DMS 273 (cell line): ENCODE measurements around the gene ANGPTL4.
"Not testable (repeated sequence)": the region's sequence is repeated elsewhere in the genome, so short reads cannot be mapped to it uniquely, and the experiment has no call there.

Experiments used
- DNase-seq: peaks from one replicate; lab custom pipeline; 2025; ENCODE audit not compliant: unreplicated experiment; lab: John Stamatoyannopoulos, UW

ANGPTL4 gene

GRCh38 chr19:8363803-8364771 lies at the start of gene ANGPTL4:
ANGPTL4 (plus strand) TSS chr19:8364155; CDS start chr19:8364322, 167 bp downstream.
- peak; percentile 72 for DNase-seq

GRCh38 chr19:8314981-8315640 lies 48.8 kb upstream of the ANGPTL4 start:
- not testable (repeated sequence) for DNase-seq

GRCh38 chr19:8316351-8317125 lies 47.4 kb upstream of the ANGPTL4 start:
- DNase-seq = no peak

GRCh38 chr19:8318835-8319234 lies 45.1 kb upstream of the ANGPTL4 start:
- DNase-seq = not testable (repeated sequence)

- no peak for DNase-seq
Measured at GRCh38 chr19:8319807-8320520, 44.0 kb upstream of the ANGPTL4 start.

- DNase-seq = no peak
Measured at GRCh38 chr19:8320564-8321066, 43.3 kb upstream of the ANGPTL4 start.

GRCh38 chr19:8321067-8321985 lies 42.6 kb upstream of the ANGPTL4 start, which contains the start of the genes NDUFA7 and RPS28:
NDUFA7 (minus strand) TSS chr19:8321375; CDS start chr19:8321358, 17 bp downstream.
RPS28 (plus strand) TSS chr19:8321496; CDS start chr19:8321531, 35 bp downstream.
- DNase-seq = peak; percentile 98

GRCh38 chr19:8321986-8322637 lies 41.8 kb upstream of the ANGPTL4 start:
- no peak for DNase-seq

GRCh38 chr19:8322638-8322997 lies 41.3 kb upstream of the ANGPTL4 start:
- DNase-seq = no peak

GRCh38 chr19:8323781-8324185 lies 40.2 kb upstream of the ANGPTL4 start:
- peak; percentile 70 for DNase-seq

GRCh38 chr19:8324186-8325050 lies 39.5 kb upstream of the ANGPTL4 start:
- peak; percentile 70 for DNase-seq

GRCh38 chr19:8325454-8325853 lies 38.5 kb upstream of the ANGPTL4 start:
- no peak for DNase-seq

GRCh38 chr19:8329996-8330395 lies 34.0 kb upstream of the ANGPTL4 start:
- no peak for DNase-seq

GRCh38 chr19:8331263-8331845 lies 32.6 kb upstream of the ANGPTL4 start:
- DNase-seq = no peak

GRCh38 chr19:8332976-8333766 lies 30.8 kb upstream of the ANGPTL4 start:
- DNase-seq = no peak

- peak; percentile 45 for DNase-seq
Measured at GRCh38 chr19:8333767-8334457, 30.0 kb upstream of the ANGPTL4 start.
